ENCODE data around the gene LMNTD1. TPM values are rescaled to one million over a fixed set of nuclear protein-coding genes. Genes with fewer than 3 reads are reported as not detected.

Gene LMNTD1
- polyA plus RNA-seq, 1 donor from 2014 or later = not detected

Small RNA genes lying within 50 kb of the gene (small RNA-seq; reads per million reads assigned to genes)
- gene TUBB4BP1 = 0 reads per million in 3 experiments

Data from neural cell (in vitro differentiated cells).